RWPE1 (cell line): Measurements from ENCODE around the gene TFEB.
A peak's percentile ranks its signal among the peaks of the same experiment; 100 is the strongest.

Source experiments
- CTCF ChIA-PET: fragments of 350-600 bp; sonication (Branson Sonifier 250); formaldehyde crosslinking; extraction: SDS; loops from one replicate; lab custom pipeline; 2021; lab: Yijun Ruan, JAX
- POLR2A ChIA-PET: fragments of 400-600 bp; formaldehyde crosslinking; extraction: SDS; loops from one replicate; lab custom pipeline; 2020; ENCODE audit warnings: antibody characterized with exemption; ENCODE audit not compliant: low non-redundant PET; lab: Yijun Ruan, JAX
- DNase-seq: peaks from one replicate; pipeline ENCODE4 v3.0.0; 2012; ENCODE audit warnings: low spot score
- H3K27ac ChIP-seq: fragments of 450-650 bp; 2 replicates; pipeline ENCODE4 v1.5.1; 2017
- CTCF ChIP-seq: fragments of 450-650 bp; conservative IDR thresholded peaks from 2 replicates; pipeline ENCODE4 v1.5.1; 2017; ENCODE audit warnings: low read depth, mild to moderate bottlenecking

Gene TFEB

GRCh38 chr6:41737591-41738130, 2.3 kb upstream of the TFEB start:
- ChIA-PET CTCF (no interaction called here), POLR2A (interaction anchor here (0.5 kb wide), 1 partner anchor 380 kb away, joined by 7 read pairs; no protein-coding TSS in a partner anchor)
- no peak for TF ChIP-seq CTCF

GRCh38 chr6:41736800-41737555, 1.6 kb upstream of the TFEB start:
- H3K27ac ChIP-seq = no peak overlapping the region
- DNase-seq = no peak
- TF ChIP-seq CTCF = no peak
- POLR2A ChIA-PET = no interaction called here
- CTCF ChIA-PET = interaction anchor here (0.6 kb wide), 1 partner anchor 41 kb away, joined by 5 read pairs; no protein-coding TSS in a partner anchor

More at GRCh38 chr6:41737591-41738130, 2.3 kb upstream of the TFEB start:
- no peak for DNase-seq
- H3K27ac ChIP-seq = no peak overlapping the region

- no peak for DNase-seq
- POLR2A ChIA-PET = no interaction called here
- CTCF ChIA-PET = interaction anchor here (0.6 to 1.1 kb wide), 3 partner anchors 21 to 469 kb away, joined by 3 to 5 read pairs (median 3); no protein-coding TSS in a partner anchor
- TF ChIP-seq CTCF = no peak
- no peak overlapping the region for H3K27ac ChIP-seq
Observed at GRCh38 chr6:41736186-41736733, 852 bp upstream of the TFEB start.

- no peak for TF ChIP-seq CTCF
- peak; percentile 87 for DNase-seq
- ChIA-PET CTCF (interaction anchor here (0.8 to 1.9 kb wide), 10 partner anchors 12 to 309 kb away, joined by 3 to 10 read pairs (median 4); partner anchors contain the start of gene TOMM6), POLR2A (interaction anchor here (0.6 to 2.1 kb wide), 6 partner anchors 12 to 1008 kb away, joined by 3 to 11 read pairs (median 6); partner anchors contain the start of gene TOMM6)
- peak overlapping the region; percentile 98 for H3K27ac ChIP-seq
Observed at GRCh38 chr6:41734666-41735426, 562 bp downstream of the TFEB start.

- H3K27ac ChIP-seq = peak overlapping the region; percentile 98
- ChIA-PET CTCF (interaction anchor here (0.5 to 1.9 kb wide), 12 partner anchors 11 to 310 kb away, joined by 3 to 11 read pairs (median 4); partner anchors contain the start of genes PRICKLE4 and TOMM6), POLR2A (interaction anchor here (1.0 to 2.1 kb wide), 7 partner anchors 11 to 53 kb away, joined by 3 to 11 read pairs (median 5); partner anchors contain the start of gene TOMM6)
- peak; percentile 88 for DNase-seq
- TF ChIP-seq CTCF = no peak
Observed at GRCh38 chr6:41733707-41734665, 1.4 kb downstream of the TFEB start.
